Measurements from ENCODE around the gene ASH1L.
"Not testable (repeated sequence)": the region's sequence is repeated elsewhere in the genome, so short reads cannot be mapped to it uniquely, and the experiment has no call there.

ASH1L gene, protein sequence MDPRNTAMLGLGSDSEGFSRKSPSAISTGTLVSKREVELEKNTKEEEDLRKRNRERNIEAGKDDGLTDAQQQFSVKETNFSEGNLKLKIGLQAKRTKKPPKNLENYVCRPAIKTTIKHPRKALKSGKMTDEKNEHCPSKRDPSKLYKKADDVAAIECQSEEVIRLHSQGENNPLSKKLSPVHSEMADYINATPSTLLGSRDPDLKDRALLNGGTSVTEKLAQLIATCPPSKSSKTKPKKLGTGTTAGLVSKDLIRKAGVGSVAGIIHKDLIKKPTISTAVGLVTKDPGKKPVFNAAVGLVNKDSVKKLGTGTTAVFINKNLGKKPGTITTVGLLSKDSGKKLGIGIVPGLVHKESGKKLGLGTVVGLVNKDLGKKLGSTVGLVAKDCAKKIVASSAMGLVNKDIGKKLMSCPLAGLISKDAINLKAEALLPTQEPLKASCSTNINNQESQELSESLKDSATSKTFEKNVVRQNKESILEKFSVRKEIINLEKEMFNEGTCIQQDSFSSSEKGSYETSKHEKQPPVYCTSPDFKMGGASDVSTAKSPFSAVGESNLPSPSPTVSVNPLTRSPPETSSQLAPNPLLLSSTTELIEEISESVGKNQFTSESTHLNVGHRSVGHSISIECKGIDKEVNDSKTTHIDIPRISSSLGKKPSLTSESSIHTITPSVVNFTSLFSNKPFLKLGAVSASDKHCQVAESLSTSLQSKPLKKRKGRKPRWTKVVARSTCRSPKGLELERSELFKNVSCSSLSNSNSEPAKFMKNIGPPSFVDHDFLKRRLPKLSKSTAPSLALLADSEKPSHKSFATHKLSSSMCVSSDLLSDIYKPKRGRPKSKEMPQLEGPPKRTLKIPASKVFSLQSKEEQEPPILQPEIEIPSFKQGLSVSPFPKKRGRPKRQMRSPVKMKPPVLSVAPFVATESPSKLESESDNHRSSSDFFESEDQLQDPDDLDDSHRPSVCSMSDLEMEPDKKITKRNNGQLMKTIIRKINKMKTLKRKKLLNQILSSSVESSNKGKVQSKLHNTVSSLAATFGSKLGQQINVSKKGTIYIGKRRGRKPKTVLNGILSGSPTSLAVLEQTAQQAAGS (N-terminal part only)

DNA sequence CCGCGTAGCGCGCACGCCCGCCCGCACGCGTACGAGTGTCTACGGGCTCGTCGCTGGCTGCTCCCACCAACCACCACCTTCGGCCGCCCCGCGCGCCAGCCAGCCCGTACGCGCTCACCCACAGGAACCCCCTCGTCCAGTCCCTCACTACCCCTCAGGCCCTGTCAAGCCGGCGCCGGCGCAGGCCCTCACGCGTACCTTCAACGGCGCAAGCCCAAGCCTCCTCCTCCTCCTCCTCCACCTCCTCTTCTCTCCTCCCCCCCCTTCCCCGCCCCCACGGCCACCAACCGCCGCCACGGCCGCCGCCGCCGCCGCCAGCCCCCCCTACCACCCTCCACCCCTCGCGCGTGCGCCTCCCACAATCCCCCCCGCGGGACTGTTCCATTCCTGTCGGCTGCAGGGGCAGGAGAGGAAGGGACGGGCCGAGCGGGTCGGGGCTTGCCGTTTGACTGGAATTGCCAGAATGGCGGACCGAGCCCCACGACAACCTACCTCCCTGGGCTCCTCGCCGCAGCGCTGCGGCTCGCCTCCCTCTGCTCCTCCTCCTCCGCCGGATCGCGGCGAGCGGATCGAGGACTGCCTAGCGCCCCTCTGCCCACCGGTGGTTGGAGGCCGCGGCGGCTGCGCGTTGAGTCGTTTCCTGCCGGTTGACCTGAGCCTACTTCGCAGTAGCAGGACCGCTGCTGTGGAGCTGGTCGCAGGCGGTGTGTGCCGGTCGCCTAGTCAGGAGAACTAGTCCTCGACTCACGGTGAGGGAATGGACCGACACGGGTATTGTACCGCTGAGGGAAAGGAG is at the start of gene ASH1L:
Gene ASH1L, minus strand, starts transcription at position 223 of the 796 bp plus-strand sequence. CDS start 41,284 bp downstream, outside the sequence.
- DNase-seq: peak; percentile 92

DNA sequence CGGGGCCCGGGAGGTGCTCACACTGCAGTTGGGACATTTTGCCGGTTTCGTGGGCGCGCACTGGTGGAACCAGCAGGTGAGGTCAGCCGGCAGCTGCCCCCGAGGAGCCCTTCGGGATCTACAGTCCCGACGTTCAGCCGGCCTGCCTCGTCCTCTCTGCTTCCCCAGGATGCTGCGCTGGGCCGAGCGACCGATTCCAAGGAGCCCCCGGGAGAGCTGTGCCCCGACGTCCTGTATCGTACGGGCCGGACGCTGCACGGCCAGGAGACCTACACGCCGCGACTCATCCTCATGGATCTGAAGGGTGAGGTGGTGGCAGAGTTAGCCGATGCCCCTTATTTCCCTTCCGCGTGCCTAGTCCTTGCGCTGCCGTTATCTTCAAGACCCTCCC is 47.6 kb upstream of the ASH1L start:
- not testable (repeated sequence) for DNase-seq

DNA sequence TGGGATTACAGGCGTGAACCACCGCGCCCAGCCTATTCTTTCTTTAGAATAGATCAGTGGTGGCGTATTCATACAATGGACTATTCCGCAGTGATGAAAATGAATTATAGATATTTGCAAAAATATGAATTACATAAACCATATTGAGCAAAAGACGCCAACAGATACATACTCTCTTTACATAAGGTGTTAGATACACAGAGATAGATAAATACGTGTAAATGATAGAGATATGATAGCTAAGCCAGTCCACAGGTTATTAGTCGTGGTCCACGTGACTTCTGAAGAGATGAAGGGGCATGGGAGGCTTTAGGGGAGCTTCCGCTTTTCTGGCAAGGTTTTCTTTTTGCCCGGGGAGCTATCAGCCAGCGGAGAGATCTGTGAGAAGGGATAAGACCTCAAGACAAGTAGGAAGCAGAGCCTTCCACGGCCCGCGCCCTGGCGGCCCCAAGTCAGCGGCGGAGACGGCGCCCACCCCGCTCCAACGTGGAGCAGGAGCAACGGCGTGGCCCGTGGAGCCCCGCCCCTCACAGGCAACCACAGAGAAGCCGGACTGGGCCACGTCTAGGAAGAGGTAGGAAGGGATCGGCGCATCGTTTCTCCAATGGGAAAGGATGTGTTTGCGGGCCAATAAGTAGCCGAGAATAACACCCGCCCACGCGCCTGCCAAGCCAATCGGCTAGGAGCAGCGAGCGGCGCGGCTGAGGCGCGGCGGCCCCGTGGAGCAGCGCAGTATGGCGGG is 47.1 kb upstream of the ASH1L start, which contains the start of gene MSTO1:
Gene MSTO1, plus strand, starts transcription at position 704 of the 742 bp plus-strand sequence. Its CDS starts 31 bp downstream, at position 735.
- peak; percentile 97 for DNase-seq

DNA sequence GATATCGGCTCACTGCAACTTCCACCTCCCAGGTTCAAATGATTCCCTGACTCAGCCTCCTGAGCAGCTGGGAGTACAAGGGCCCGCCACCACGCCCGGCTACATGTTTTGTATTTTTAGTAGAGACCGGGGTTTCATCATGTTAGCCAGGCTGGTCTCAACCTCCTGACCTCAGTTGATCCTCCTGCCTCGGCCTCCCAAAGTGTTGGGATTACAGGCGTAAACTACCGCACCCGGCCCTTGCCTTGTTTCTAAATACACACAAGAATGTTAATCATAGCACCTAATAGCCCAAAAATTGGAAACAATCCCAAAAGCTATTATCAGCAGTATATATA is 46.3 kb upstream of the ASH1L start:
- no peak for DNase-seq

DNA sequence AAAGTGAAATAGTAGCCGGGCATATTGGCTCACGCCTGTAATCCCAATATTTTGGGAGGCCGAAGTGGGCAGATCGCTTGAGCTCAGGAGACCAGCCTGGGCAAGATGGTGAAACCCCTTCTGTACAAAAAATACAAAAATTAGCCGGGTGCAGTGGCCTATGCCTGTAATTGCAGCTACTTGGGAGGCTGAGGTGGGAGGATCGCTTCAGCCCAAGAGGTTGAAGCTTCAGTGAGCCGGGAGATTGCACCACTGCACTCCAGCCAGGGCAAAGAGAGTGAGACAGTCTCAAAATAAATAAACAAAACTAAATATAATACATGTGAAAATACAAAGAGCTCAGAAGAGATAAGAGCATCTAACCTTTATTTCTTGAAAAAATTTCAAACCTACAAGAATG is 45.1 kb upstream of the ASH1L start:
- no peak for DNase-seq

DNA sequence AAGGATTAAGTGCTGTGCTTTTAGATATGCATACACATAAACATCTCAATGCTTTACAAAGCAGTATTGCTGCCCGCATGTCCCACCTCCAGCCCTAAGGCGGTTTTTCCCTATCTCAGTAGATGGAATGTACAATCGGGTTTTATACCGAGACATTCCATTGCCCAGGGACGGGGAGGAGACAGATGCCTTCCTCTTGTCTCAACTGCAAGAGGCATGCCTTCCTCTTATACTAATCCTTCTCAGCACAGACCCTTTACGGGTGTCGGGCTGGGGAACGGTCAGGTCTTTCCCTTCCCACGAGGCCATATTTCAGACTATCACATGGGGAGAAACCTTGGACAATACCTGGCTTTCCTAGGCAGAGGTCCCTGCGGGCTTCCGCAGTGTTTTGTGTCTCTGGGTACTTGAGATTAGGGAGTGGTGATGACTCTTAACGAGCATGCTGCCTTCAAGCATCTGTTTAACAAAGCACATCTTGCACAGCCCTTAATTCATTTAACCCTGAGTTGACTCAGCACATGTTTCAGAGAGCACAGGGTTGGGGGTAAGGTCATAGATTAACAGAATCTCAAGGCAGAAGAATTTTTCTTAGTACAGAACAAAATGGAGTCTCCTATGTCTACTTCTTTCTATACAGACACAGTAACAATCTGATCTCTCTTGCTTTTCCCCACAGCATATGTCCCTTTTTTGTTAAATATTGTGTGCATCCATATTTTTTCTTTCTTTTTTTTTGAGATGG is 37.4 kb upstream of the ASH1L start:
- not testable (repeated sequence) for DNase-seq

DNA sequence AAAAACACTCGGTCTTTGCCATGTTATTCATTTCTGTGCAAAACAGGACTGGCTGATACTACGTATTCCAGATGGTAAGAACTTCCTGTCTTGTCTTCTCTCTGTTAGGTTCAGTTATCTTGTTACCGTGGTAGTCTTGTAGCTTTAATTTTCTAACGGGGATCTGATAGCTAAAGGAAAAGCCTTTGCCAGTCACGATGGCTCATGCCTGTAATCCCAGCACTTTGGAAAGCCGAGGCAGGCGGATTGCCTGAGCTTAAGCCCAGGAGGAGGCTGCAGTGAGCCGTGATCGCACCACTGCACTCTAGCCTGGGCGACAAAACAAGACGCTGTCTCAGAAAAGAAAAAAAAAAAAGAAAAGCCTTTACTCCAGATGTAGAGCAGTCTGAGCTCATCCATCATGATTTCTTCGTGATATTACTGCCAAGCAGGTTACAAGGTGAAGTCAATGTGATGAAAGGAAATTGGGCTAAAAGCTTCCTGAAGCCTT is 36.3 kb upstream of the ASH1L start:
- peak; percentile 74 for DNase-seq

DNA sequence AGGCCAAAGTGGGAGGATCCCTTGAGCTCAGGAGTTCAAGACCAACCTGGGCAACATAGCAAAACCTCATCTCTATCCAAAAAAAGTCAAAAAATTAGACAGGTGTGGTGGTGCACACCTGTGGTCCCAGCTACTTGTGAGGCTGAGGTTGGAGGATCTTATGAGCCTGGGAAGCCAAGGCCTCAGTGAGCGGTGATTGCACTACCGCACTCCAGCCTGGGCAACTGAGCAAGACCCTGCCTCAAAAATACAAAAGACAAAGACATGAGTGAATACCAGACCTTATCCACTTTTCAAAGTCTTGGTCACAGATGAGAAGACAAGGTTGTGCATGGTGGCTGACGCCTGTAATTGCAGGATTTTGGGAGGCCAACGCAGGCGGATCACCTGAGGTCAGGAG is 34.3 kb upstream of the ASH1L start:
- no peak for DNase-seq

DNA sequence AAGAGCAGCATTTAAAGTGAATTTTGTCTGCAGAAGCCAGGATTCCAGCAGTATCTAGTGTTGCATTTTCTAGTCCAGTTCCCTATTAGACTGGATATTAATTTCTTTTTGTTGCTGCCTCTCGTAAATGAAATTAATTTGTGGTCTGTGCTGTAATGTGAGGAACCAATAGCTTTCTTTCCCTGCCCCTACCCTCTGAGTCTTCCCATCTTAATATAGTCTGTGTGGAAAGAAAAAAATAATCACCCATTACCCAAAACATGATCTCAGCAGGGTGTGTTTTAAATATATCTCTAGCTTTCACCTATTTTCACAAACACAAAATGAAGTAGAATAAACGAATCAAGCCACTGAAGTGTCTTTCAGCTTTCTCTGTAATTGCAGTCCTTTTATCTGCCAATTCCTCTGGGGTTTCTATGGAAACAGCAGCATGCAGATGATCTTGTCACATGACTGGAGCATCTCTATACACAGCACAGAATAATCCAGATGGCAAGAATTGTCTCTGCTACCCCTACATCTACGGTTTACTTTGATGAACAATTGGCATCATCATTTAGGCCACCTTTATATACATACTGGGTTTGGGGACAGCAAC is 33.4 kb upstream of the ASH1L start:
- peak; percentile 25 for DNase-seq

DNA sequence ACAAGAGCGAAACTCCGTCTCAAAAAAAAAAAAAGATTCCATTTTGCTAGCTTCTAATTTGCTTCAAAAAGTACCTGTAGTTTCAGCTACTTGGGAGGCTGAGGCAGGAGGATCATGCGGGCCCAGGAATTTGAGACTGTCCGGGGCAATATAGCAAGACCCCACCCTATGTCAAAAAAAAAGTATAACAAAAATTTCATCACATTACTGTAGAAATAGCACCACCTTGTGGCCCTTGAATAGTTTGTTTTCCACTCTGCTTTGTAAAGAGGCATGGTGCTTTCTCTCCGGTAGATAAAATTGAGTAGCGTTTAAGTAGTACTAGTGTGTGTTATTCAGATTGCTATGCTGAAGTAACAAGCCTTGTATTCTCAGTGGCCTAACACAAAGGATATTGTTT is 29.2 kb upstream of the ASH1L start:
- peak; percentile 75 for DNase-seq

DNA sequence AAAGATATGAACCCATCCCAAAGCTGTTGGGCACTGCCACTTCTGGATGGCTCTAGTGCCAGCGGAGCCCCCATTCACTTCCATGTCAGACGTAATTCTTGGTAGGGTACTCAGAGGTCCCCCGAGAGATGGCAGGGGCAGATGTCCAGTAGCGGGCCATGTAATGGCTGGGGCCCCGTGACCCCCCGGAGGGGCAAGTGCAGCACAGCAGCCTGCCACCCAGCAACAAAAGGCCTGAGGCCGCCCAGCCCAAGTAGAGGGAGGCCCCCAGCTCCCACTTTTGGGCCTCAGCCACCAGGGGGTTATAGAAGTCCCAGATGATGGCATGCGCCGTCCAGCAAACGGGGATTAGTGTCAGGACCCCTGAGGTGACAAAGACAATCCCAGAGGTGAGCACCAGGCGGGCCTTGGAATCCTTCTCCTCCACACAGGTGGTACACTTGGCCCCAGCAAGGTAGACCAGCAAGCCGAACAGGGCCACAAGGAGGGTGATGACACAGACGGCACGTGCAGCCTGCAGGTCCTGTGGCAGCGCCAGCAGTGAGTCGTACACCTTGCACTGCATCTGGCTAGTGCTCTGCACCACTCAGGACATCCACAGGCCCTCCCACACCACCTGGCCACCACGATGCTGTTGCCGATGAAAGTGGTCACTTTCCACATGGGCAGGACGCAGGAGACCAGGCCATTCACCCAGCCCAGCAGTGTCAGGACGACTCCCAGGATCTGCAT is 28.1 kb upstream of the ASH1L start:
- DNase-seq: not testable (repeated sequence)

DNA sequence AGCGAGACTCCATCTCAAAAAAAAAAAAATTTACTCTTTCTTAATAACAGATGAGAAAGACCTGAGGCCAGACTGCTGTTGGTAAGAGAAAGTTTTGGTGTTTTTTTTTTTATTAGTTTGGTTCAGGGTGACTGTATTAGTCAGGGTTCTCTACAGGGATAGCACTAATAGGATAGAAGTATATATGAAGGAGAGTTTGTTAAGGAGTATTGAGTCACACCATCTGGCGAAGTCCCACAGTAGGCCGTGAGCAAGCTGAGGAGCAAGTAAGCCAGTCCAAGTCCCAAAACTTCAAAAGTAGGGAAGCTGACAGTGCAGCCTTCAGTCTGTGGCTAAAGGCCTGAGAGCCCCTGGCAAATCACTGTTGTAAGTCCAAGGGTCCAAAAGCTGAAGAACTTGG is 26.7 kb upstream of the ASH1L start:
- not testable (repeated sequence) for DNase-seq

DNA sequence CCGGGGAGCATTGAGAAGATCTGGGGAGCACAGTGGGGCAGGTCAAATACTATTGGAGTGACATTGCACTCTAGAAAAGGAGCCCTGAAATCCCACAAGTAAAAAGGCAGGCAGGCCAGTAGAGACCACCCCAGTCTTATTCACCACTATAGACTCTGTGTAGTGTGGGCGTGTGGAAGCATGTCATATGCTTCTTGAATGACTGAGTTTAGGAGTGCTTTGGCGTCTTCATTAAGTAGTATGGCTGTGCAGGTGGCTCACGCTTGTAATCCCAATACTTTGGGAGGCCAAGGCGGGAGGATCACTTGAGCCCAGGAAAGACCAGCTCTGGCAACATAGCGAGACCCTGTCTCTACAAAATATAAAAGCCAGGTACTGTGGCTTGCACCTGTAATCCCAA is 21.2 kb upstream of the ASH1L start:
- DNase-seq: not testable (repeated sequence)

DNA sequence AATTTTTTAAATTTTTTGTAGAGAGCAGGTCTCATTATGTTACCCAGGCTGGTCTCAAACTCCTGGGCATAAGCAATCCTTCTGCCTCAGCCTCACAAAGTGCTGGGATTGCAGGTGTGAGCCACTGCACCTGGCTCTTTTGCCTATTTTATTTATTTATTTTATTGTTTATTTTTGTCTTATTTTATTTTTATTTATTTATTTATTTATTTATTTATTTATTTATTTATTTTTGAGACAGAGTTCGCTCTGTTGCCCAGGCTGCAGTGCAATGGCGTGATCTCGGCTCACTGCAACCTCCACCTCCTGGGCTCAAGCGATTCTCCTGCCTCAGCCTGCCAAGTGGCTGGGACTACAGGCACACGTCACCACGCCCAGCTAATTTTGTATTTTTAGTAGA is 13.0 kb upstream of the ASH1L start:
- not testable (repeated sequence) for DNase-seq

DNA sequence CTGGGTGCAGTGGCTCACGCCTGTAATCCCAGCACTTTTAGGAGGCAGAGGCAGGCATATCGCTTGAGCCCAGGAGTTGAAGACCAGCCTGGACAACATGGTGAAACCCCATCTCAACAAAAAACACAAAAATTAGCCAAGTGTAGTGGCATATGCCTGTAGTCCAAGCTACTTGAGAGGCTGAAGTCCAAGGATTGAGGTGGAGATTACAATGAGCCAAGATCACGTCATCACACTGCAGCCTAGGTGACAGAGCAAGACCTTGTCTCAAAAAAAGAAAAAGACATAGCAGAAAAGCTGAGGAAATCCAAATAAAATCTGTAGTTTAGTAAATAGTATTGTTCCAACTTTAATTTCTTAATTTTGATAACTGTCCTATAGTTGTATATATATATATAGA is 11.5 kb upstream of the ASH1L start:
- DNase-seq: no peak

DNA sequence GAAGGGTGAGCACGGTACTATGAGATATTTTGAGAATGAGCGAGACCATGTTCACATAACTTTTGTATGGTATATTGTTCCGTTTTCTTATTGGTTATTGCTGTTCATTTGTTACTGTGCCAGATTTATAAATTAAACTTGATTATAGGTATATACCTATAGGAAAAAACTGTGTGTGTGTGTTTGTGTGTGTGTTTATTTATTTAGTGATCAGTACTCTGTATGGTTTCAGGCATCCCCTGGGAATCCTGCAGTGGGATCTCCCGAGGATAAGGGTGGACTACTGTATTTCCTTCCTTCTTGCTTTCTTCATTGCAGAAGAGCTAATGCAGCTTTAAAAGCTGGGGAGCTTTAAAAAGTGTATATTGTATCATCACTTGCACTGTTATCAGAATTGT is 8.0 kb upstream of the ASH1L start:
- DNase-seq: no peak

DNA sequence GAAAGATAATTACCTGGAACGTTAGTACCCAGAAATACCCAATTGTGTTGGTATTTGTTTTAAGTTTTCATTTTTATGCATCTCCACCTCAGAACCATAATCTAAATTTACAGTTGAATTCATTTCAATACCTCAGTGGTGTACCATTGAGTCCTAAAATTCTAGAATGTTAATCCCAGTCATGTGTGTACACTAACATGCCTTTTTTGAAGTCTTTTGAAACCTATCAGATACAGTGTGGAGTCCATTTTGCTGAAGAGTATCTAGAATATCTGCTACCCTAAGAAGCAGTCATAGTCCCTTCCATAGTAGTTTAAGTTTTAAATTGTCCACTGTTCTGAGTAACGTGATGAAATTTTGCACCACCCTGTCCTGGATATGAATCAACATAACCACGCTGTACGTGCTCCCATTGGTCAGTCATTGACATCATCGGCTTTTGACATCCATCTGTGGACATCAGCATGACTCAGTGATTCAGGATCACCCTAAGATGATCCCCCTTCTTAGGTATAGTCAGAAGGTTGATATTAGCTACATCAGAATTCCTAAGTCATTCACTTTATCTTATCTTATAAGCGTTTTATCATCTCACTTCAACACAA is 7.5 kb upstream of the ASH1L start:
- DNase-seq: no peak

DNA sequence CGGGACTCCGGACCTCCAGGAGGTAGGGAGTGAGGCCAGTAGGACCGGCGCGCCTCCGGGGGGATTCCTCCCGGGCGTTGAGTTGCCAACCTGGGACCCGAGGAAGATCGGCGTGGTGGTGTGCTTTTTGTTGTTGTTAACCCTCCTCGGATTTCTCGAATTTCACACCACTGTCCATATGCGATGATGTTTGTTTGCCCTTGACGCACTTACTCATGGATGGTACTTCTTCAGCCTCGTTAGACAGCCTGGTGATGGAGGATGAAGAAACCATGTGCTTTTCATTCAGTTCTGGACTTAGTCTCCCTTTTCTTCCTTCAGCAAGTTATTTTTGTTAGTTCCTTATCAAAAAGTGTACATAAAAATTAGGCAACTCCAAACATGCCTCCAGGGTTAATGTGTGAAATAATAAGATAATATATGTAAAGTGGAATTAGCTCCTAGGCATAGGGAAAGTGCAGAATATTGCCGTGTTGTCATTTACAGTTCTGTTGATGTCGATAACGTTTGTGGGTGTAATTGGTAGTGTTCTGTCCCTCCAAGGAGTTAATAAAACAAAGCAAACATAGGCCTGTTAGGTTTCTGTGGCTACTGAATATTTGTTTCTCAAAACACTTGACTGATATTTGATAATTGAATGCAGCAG is 897 bp upstream of the ASH1L start:
- peak; percentile 62 for DNase-seq

Data from NCI-H2171 treated with DMSO at 0.1 percent for 48 hours (cell line).